ENCODE results near the gene ADCY9. TPM values are rescaled to one million over a fixed set of nuclear protein-coding genes. Genes with fewer than 3 reads are reported as not detected.

ADCY9 gene
- total RNA-seq, 1 experiment from 2014 or later: 9.8 TPM

- no peak for TF ChIP-seq SRF (IDR thresholded peaks at IDR 0.05; ENCODE audit: low read depth)
These were observed 45.3 kb downstream of the ADCY9 start (continued) for GRCh38 chr16:4070936-4071335.

DNA sequence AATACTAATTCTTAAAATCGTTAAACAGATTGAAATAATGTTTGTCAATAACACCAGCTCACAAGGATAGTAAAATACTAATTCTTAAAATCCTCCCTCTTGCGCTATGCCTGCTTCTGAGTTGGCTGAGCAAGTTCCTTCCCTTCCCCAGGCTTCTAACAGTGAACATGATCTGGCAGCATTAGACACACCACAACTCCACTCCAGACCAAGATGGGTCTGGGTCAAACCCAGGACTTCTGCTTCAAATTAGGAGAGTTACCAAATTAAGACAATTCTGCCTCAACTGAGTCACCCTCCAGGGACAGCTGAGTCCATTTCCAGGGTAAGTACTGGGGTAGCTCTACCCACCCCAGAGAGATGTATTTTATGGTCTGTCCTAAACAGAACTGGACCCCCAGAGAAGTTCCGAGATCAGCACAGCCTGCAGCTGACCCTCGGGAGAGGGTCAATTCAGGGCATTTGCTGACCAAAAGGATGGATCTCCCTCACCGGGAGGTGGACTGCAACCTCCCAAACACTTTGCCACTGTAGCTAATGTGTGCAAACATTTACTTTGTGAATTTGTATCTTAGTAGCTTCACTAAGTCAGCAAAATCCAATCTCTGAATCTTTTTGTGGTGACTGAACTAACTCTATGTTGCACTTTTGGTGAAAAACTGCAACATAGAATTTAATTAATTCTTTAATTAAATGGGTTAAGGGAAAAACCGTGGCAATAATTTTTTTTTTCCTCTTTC, 48.8 kb downstream of the ADCY9 start:
- TF ChIP-seq CBX3 (IDR thresholded peaks at IDR 0.05; ENCODE audit: low read depth) (no peak), YY1 (IDR thresholded peaks at IDR 0.05; ENCODE audit: extremely low read depth, insufficient replicate concordance, low read depth, low read length) (no peak), ZNF274 (IDR thresholded peaks at IDR 0.05; ENCODE audit: low read depth, low read length) (no peak), SIN3A (IDR thresholded peaks at IDR 0.05; ENCODE audit: low read depth) (no peak), EGR1 (IDR thresholded peaks at IDR 0.05; ENCODE audit: low read depth) (no peak), EZH2phosphoT487 (IDR thresholded peaks at IDR 0.05; ENCODE audit: borderline replicate concordance) (no peak), EZH2 (IDR thresholded peaks at IDR 0.05) (no peak), ATF3 (IDR thresholded peaks at IDR 0.05) (no peak), MAX (IDR thresholded peaks at IDR 0.05) (no peak)
- RAD21 ChIA-PET (ENCODE audit: low non-redundant PET in 1 of 2, low total read pairs in 2 of 2, uncharacterized antibody in 2 of 2, unreplicated experiment in 2 of 2): no interaction called here
- Histone ChIP-seq H3K9ac (ENCODE audit: low read length) (no peak overlapping the region), H3K4me1 (ENCODE audit: control insufficient read depth in 1 of 2, insufficient read depth in 2 of 2, low read length in 2 of 2) (peaks cover under 1 to 5% of the 10 kb centered on the region in 2 experiments; a peak in 2 of 4 replicates), H3K4me2 (ENCODE audit: low read length) (no peak overlapping the region), H3K27me3 (ENCODE audit: insufficient read depth, low read length) (no peaks in the 10 kb centered on the region), H3K27ac (ENCODE audit: low read depth, low read length) (no peak overlapping the region), H3K79me2 (ENCODE audit: insufficient read depth, low read length) (no peaks in the 10 kb centered on the region), H2AFZ (ENCODE audit: low read depth, low read length, poor library complexity, severe bottlenecking) (no peak overlapping the region), H3K9me2 (ENCODE audit: insufficient read depth) (no peaks in the 10 kb centered on the region), H3K36me3 (ENCODE audit: control insufficient read depth in 1 of 2, insufficient read depth in 2 of 2, low read length in 2 of 2) (no peaks in the 10 kb centered on the region), H4K20me1 (ENCODE audit: insufficient read depth) (no peaks in the 10 kb centered on the region), H3K9me3 (ENCODE audit: control insufficient read depth in 1 of 2, insufficient read depth in 1 of 2, low read depth in 1 of 2, low read length in 2 of 2) (peaks cover 0 to 3% of the 10 kb centered on the region in 2 experiments; a peak in 1 of 4 replicates), H3K4me3 (replicated peaks in 1 of 2; ENCODE audit: low read depth in 1 of 2, low read length in 2 of 2) (no peak overlapping the region)
- no peak for ATAC-seq
- CTCF ChIA-PET: no interaction called here
- intact Hi-C loops (cut with micrococcal nuclease): no loop called here
- DNase-seq (ENCODE audit: low read depth, low spot score): no peak
- no TSS peak for BruUV-seq (replicated peaks)
- POLR2A ChIA-PET: no interaction called here

Data from HCT116 (cell line).